Myocyte (in vitro differentiated cells): ENCODE results near the gene TIMM9. TPM values are rescaled to one million over a fixed set of nuclear protein-coding genes. Genes with fewer than 3 reads are reported as not detected.
A peak's percentile ranks its signal among the peaks of the same experiment; 100 is the strongest.
"Not testable (repeated sequence)": the region's sequence is repeated elsewhere in the genome, so short reads cannot be mapped to it uniquely, and the experiment has no call there.

Source experiments
- DNase-seq: peaks from one replicate; pipeline ENCODE4 v3.0.0-alpha.2; 2012; ENCODE audit warnings: low read depth
- polyA plus RNA-seq: library from polyadenylated mRNA; unstranded; fragments of >200 nt; gene quantifications from one replicate; pipeline ENCODE4 v1.2.1, GENCODE V29; 2012; ENCODE audit warnings: missing spikeins
- total RNA-seq: library from RNA; depleted of rRNA; stranded (reverse); fragments of >200 nt; gene quantifications from 2 replicates; pipeline ENCODE4 v1.2.3, GENCODE V29; 2014

Gene TIMM9, protein sequence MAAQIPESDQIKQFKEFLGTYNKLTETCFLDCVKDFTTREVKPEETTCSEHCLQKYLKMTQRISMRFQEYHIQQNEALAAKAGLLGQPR
- 111 and 132 TPM in 2 replicates for total RNA-seq
- 46.2 TPM for polyA plus RNA-seq

DNA sequence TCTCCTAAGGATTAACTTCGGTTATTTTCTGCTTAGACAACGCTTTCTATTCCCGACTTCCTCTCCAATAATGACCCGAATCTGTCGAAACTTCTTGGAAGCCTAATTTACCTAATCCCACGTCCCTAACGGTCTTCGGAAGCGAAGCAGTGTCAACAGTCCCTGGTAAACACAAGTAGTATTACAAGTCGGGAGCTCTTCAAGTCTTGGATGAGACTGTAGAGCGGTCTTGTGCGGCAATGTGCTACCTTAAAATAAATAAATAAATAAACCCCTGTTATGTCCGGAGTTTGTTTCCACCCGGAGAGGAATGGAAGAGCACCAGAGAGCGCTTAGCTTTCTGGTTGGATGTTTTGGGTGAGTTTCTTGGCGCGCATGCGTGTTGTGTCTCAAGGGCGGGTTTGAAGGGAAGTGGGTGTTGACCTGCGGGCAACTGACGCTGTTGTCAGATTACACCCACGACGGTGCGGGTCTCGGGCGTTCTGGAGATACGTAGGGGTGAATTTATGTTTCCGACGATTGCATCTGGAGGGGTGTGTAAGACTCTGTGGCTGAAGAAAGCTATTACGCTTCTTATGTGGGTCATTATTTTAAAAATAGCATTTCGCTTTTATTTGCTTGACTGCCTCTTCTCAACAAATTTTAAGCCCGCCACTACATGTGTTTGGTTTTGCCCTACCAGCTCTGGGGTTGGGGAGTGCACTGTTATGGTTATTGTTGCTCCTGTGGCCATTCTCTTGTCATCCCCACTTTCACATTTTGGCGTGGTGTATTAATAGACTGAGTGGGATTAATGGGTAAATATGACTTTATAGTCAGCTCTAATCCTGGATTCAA is at the start of gene TIMM9, which contains the start of gene KIAA0586:
TSS of gene TIMM9 (minus strand) at position 251 of the 837 bp plus-strand sequence. CDS start 15,586 bp downstream, outside the sequence.
TSS of gene KIAA0586 (plus strand) at position 439 of the 837 bp plus-strand sequence. CDS start 546 bp downstream, outside the sequence.
- peak; percentile 99 for DNase-seq

DNA sequence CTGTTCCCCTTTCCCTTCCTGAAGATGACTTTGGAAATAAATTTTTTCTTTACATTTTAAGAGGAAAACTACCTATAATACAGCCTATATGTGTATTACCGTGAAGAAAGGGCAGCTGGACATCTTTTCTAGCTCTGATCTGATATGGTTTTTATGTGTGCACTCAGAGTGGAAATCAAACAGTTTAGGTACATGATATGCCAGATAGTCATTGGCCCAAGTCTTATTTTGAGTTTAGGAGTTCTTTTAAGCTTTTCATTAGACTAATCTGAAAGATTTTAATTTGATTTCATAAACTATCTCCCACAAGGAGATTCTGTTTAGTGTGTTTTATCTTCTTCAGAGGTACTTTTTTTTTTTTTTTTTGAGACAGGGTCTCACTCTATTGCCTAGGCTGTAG is 49.0 kb upstream of the TIMM9 start:
- DNase-seq: no peak

DNA sequence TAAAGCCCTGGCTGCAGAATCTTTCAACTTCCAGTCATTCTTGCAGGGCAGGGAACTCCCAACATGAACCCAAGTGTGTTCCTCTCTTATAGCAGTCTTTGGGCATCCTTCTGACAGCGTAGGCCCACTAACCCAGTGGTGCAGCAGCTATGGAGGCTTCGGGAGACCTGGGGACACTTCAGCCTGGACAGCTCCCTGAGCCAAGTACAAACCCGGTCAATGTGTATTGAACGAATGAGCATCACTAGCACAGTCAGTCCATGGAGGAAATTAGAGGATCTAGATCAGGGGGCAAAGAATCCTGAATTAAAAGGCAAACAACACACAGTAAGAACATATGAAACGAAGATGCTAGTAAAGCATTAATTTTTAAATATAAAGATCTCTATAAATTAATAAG is 42.0 kb upstream of the TIMM9 start:
- DNase-seq: no peak

DNA sequence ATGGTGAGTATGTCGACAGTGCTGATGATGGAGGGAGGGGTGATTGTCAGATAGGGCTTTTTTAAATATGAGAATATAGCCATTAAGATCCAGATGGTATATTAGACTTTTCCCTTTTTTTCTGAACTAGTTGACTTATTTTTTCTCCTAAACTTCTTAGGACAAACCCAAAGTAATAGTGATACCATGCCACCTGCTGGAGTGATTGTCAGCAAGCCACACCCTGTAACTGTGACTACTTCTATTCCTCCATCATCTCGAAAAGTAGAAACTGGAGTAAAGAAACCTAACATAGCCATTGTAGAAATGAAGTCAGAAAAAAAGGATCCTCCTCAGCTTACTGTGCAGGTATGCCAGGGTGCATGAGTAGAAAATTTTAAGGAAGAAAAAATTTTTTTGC is 40.2 kb upstream of the TIMM9 start:
- DNase-seq: no peak

DNA sequence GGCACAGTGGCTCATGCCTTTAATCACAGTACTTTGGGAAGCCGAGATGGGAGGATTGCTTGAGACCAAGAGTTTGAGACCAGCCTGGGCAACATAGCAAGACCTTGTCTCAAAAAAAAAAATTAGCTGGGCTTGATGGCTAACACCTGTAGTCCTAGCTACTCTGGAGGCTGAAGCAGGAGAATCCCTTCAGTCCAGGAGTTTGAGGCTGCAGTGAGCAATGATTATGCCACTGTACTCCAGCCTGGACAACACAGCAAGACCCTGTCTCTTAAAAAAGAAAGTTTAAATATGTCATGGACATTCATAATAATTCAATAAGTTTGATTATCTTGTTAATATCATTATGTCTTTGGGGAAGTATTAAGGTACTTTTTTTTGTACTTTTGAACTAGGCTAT is 39.1 kb upstream of the TIMM9 start:
- no peak for DNase-seq

DNA sequence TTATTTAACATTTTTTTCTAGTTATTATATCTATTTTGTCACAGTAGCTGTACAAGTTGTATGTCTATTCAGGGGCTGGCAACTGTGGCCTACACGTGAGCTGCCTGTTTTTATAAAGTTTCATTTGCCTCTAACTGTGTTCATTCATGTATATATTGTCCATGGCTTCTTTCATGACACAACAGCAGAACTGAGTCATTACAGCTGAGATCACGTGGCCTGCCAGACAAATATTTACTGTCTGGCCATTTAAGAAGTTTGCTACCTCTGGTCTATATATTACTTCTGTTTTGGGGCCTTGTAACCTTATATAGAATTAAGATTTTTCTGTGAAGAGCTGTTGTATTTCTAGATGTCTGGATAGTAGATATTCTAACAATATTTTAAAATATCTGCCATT is 38.1 kb upstream of the TIMM9 start:
- no peak for DNase-seq

DNA sequence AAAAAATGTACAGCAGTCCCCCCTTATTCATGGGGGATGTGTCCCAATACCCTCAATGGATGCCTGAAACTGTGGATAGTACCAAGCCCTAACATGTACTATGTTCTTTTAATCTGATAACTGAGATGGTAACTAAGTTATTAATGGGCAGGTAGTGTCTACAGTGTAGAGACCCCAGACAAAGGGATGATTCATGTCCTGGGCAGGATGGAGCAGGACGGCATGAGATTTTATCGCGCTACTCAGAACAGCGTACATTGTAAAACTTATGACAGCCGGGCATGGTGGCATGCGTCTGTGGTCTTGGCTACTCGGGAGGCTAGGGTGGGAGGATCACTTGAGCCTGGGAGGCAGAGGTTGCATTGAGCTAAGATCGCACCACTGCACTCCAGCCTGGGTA is 37.3 kb upstream of the TIMM9 start:
- no peak for DNase-seq

DNA sequence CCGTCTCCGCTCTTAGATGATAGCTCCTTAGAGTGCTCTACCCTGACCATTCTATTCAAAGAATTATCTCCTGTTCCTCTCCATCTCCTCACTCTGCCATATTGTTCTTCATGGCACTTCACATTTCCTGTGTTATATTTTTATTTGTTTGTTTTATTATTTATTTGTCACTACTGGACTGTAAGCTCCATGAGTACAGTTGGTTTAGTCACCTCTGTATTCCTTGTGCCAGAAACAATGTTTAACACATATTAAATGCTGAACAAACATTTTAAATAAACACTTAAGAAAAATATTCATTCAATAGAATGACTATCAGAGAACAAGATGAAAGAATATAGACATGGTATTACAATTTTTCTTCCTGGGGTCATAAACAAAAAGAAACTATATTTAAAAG is 35.8 kb upstream of the TIMM9 start:
- no peak for DNase-seq

DNA sequence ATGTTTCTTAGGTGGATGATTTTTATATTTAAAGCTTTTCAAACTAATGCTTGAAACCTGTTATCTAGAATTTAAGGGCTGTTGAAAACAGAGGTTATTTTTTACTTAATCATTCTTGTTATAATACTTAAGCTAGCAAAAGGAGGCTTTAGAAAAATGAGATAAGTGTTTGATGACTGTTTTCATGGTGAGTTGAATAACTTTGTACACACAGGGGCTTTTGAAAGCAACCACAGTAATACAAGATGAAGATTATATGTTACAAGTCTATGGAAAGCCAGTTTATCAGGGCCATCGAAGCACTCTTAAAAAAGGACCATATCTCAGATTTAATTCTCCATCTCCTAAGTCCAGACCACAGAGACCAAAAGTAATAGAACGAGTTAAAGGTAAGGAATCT is 33.4 kb upstream of the TIMM9 start:
- DNase-seq: no peak

DNA sequence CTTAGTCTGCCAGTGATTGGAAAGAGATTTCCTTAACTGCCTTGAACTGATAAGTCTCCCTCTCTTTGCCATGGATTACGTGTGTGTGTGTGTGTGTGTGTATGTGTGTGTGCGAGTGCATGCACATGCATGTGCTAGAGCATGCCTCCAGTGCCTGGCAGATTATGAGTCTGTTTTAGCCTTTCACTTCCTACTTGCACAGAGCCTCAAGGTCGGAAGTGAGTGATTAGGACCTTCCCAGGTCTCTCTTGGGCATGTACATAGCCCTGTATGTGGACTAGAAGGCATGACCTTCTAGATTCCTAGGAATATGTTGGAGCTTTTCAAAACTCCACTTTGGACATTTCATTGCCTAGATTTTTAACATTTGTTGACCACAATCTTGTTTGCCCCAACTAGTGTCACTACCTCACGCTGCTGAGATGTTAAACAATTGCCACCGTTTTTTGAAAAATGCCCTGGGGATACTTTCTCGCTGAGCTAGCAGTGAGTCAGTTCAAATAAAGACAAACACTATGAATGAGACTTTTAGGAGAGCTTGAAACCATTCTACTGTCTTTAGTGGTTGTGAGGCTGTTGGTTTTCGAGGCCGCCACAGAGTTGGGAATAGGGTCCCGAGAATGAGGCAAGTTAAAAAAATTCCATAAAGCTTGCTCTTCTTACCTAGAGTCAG is 28.4 kb upstream of the TIMM9 start:
- no peak for DNase-seq

DNA sequence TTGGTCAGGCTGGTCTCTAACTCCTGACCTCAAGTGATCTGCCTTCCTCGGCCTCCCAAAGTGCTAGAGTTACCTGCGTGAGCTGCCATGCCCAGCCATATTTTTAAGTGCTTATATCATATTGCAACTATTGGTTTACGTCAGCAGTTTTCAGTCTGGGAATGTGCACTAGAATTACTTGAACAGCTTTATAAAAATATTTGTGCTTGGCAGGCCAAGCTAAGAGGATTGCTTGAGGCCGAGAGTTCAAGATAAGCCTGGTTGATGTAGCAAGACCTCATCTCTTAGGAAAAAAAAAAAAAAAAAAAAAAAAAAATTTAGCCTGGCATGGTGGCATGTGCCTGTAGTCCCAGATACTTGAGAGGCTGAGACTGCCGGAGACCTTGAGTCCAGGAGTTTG is 17.3 kb upstream of the TIMM9 start:
- no peak for DNase-seq

DNA sequence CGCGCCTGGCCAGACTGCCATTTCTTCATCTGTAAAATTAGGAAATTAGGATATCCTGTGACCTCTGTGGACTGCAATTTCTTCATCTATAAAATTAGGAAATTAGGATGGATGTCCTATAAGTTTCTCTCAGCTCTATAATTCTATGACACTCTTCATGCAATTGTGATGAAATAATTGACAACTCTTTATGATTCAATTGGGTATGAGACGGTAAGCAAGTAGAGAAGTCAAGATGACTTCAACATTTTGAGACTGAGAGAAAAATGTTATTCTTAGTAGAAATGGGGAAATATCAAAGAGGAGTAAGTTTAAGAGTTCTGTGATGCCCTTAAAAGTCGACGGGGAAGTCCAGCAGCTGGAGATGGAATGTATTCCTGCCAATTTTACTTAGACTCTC is 12.1 kb upstream of the TIMM9 start:
- DNase-seq: no peak

DNA sequence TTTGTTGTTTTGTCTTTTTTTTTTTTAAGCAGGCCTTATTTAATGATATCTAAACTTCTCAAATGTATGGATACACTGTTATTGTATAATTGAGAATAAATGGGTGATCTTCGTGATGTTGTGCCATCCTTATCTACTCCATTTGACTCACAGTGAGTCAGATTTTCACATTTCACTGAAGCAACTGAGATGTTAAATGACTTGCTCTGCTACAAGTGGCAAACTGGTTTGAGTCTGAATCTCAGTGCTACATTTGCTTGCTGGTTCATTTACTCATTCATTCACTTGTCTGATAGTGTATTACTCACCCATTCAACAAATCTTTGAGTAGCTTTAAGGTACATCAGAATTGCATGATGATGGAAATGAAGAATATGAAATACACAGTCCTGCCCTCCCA is 2.8 kb upstream of the TIMM9 start:
- DNase-seq: no peak

DNA sequence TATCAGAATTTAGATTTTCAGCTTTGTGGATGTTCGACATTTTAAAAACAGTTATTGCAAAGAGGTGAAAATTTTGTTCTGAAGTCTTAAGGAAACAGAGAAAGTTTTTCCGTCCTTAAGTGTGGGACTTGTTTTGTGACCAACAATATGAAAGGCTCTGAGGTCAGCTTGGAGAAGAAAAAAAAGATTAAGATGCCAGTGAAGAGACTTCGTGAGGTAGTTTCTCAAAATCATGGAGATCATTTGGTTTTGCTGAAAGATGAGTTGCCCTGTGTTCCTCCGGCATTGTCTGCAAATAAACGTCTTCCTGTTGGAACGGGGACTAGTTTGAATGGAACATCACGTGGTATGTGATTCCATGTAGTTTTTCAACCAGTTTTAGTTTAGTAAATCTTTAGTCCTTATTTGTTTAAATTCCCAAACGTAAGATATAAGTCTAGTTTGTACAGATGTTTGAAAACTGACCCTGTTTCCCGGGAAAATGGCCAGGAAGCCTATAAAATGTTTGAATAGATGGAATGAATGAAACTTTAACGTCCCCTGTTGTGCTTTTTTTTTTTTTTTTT is 870 bp upstream of the TIMM9 start:
- peak; percentile 53 for DNase-seq

DNA sequence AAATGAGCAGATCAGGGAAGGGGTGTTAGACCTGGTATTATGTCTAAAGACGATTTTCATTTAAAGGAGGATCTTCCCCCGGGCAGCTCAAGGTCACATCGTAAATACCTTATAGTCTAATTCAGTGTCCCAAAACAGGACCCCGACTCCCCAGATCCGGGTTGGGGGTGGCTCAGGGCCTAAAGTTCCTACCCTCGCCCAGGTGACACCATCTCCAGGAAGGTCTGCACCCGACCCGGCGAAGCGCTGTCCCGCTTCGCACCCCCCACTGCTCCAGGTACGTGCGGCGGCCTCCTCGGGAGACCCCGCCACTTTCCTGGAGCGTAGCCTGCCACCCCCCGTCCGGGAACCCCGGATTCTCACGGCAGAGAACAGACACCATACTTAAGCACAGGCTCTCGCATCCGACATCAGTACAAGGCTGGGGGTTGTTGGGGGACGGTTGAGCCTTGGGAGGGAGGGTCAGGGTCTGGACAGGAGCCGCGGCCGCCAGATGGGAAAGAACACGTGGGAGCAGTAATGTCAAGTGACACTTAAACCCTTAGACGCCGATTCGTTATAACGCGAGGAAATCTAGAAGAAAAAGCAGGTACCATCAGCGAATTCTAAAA is 556 bp downstream of the TIMM9 start:
- peak; percentile 80 for DNase-seq

DNA sequence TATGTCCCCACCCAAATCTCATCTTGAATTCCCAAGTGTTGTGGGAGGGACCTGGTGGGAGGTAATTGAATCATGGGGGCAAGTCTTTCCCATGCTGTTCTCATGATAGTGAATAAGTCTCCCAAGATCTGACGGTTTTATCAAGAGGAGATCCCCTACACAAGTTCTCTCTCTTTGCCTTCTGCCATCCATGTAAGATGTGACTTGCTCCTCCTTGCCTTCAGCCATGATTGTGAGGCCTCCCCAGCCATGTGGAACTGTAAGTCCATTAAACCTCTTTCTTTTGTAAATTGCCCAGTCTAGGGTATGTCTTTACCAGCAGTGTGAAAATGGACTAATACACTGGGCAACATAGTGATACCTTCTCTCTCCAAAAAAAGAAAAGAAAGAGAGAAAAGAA is 10.4 kb downstream of the TIMM9 start:
- DNase-seq: not testable (repeated sequence)

DNA sequence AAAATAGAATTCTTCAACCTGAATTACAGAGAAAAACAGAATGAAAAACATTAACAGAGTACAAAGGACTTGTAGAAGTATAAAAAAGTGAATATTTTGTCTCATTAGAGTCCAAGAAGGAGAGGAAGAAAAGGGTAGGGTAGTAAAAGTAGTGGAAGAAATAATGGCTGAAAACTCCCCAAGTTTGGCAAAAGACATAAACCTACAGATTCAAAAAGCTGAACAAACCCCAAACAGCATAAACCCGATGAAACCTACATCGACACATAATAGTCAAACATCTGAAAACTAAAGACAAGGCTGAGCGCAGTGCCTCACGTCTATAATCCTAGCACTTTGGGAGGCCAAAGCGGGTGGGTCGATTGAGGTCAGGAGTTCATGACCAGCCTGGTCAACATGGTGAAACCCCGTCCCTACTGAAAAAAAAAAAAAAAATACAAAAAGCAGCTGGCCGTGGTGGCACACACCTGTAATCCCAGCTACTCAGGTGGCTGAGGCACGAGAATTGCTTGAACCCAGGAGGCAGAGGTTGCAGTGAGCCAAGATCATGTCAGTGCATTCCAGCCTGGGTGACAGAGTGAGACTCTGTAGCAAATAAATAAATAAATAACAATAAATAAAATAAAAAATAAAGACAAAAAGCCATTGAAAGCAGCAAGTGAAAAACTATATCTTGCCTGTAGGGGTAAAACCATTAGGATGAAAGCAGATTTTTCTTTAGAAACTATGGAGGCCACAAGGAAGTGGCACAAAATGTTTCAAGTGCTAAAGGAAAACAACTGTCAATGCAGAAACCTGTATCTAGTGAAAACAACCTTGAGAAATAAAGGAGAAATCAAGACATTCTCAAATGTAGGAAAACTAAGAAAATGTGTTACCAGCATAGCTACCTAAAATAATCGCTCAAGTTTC is 11.4 kb downstream of the TIMM9 start:
- no peak for DNase-seq

DNA sequence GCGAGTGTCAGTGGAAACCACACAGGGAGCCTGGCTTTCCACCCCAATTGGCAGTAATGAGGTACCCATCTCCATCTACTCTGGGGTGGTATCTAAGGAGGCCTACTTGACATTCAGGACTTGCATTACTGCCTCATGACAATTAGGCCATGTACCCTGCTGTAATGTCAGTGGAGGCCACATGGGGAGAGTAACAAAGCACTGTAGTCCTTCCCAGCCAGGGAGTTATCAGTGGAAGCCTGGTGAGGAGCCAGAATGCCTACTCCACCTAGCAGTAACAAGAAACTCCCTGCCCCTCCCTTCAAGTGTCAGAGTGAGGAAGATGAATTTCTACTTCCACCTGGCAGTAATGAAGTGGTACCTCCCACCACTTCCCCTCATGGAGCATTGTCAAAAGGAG is 12.5 kb downstream of the TIMM9 start:
- DNase-seq: no peak

DNA sequence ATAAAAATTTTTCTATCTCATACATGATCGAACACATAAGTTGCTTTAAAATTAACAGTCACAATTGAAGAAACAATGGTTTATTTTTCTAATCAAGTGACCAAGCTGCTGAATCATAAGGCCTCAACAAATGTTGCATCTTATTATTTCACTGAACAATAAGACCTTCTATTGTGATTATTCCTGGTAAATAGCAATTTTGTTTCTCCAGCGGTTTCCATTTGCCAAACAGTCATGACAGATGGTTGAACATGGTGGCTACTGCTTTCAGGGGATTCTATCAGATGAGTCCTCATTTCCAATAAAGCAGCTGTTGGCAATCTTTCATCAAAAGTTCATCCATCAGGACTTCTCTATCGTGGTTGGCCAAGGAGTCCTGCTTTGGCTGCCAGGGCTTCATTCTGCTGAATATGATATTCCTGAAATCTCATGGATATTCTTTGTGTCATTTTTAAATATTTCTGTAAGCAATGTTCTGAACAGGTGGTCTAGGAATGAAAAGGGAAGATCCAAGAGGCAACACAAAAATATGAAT is 18.6 kb downstream of the TIMM9 start:
- DNase-seq: peak; percentile 37

DNA sequence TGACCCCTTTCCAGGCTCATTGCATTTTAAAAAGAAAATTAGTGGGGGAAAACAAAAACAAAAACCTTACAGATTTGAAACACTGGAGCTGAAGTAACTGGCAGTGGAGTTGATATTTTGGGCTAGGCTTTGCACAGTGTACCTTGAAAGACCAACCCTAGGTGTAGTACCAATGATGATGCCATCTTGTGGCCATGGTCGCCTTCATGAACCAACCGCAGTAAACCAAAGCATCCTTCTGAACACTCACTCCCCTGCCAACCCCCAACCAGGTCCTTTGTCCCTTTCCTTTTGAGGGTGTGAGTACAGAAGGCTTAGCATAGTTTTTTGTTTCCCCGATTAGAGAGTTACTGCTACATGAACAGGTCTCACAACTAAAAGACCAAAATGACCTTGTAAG is 25.7 kb downstream of the TIMM9 start:
- no peak for DNase-seq
